Osteoblast (primary cell): ENCODE measurements around the gene BPNT1. TPM values are rescaled to one million over a fixed set of nuclear protein-coding genes. Genes with fewer than 3 reads are reported as not detected.

Experiments used
- DNase-seq: peaks from one replicate; pipeline ENCODE4 v3.0.0; 2011; ENCODE audit warnings: low spot score, mixed read lengths; ENCODE audit not compliant: insufficient read length; ENCODE audit errors: missing footprints
- H2AFZ ChIP-seq: 2 replicates; pipeline ENCODE4 v1.6.0; 2011; ENCODE audit warnings: mild to moderate bottlenecking, low read length
- H3K27ac ChIP-seq: 2 replicates; pipeline ENCODE4 v1.5.1; 2011; ENCODE audit warnings: mild to moderate bottlenecking, low read depth, low read length, moderate library complexity
- H3K27me3 ChIP-seq: 2 replicates; pipeline ENCODE4 v1.6.0; 2012; ENCODE audit warnings: mild to moderate bottlenecking, control low read depth, inconsistent platforms, low read length, moderate library complexity; ENCODE audit not compliant: insufficient read depth
- H3K36me3 ChIP-seq: 2 replicates; pipeline ENCODE4 v1.5.1; 2011; ENCODE audit warnings: mild to moderate bottlenecking, low read length, control low read depth, moderate library complexity; ENCODE audit not compliant: insufficient read depth
- H3K4me1 ChIP-seq: 2 replicates; pipeline ENCODE4 v1.5.1; 2011; ENCODE audit warnings: mild to moderate bottlenecking, low read length, control low read depth, moderate library complexity; ENCODE audit not compliant: insufficient read depth
- H3K4me2 ChIP-seq: 2 replicates; pipeline ENCODE4 v1.6.0; 2011; ENCODE audit warnings: mild to moderate bottlenecking, low read length; ENCODE audit not compliant: insufficient read depth
- H3K4me3 ChIP-seq: fragments of 200-600 bp; sonication (generic); 3 replicates; pipeline ENCODE4 v1.5.1; 2012; ENCODE audit warnings: mild to moderate bottlenecking, low read length, inconsistent platforms; ENCODE audit not compliant: insufficient read depth
- H3K79me2 ChIP-seq: 2 replicates; pipeline ENCODE4 v1.6.0; 2012; ENCODE audit warnings: mild to moderate bottlenecking, low read length, control low read depth, inconsistent platforms; ENCODE audit not compliant: insufficient read depth
- H3K9me3 ChIP-seq: 2 replicates; pipeline ENCODE4 v1.5.1; 2011; ENCODE audit warnings: low read depth, low read length, control low read depth
- H4K20me1 ChIP-seq: 2 replicates; pipeline ENCODE4 v1.6.0; 2012; ENCODE audit warnings: mild to moderate bottlenecking, low read length, control low read depth; ENCODE audit not compliant: insufficient read depth
- total RNA-seq: library from RNA; depleted of rRNA; stranded (reverse); fragments of >200 nt; gene quantifications from 2 replicates; pipeline ENCODE4 v1.2.3, GENCODE V29; 2012
- TF ChIP-seq, protein P1 (sequence below): IDR thresholded peaks from 2 replicates; pipeline ENCODE4 v1.5.1; 2011; ENCODE audit warnings: mild to moderate bottlenecking, low read depth, low read length, moderate library complexity; ENCODE audit errors: extremely low read depth

Gene BPNT1
- total RNA-seq, 1 donor, result 18.1 TPM

GRCh38 chr1:220032911-220033310, 56.7 kb downstream of the BPNT1 start:
- Histone ChIP-seq H3K36me3 (peaks cover 35% of the 10 kb centered on the region), H2AFZ (no peak overlapping the region), H3K4me1 (no peaks in the 10 kb centered on the region), H3K4me2 (no peak overlapping the region), H3K4me3 (no peak overlapping the region), H3K27ac (no peak overlapping the region), H3K9me3 (no peaks in the 10 kb centered on the region), H3K27me3 (no peaks in the 10 kb centered on the region), H4K20me1 (peaks cover 11% of the 10 kb centered on the region), H3K79me2 (peaks cover 44% of the 10 kb centered on the region)
- TF ChIP-seq, protein P1, sequence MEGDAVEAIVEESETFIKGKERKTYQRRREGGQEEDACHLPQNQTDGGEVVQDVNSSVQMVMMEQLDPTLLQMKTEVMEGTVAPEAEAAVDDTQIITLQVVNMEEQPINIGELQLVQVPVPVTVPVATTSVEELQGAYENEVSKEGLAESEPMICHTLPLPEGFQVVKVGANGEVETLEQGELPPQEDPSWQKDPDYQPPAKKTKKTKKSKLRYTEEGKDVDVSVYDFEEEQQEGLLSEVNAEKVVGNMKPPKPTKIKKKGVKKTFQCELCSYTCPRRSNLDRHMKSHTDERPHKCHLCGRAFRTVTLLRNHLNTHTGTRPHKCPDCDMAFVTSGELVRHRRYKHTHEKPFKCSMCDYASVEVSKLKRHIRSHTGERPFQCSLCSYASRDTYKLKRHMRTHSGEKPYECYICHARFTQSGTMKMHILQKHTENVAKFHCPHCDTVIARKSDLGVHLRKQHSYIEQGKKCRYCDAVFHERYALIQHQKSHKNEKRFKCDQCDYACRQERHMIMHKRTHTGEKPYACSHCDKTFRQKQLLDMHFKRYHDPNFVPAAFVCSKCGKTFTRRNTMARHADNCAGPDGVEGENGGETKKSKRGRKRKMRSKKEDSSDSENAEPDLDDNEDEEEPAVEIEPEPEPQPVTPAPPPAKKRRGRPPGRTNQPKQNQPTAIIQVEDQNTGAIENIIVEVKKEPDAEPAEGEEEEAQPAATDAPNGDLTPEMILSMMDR, result no peak
- DNase-seq, result no peak

GRCh38 chr1:220031287-220031686, 58.3 kb downstream of the BPNT1 start:
- Histone ChIP-seq H3K79me2 (peaks cover 29% of the 10 kb centered on the region), H3K27ac (no peak overlapping the region), H2AFZ (no peak overlapping the region)

DNA sequence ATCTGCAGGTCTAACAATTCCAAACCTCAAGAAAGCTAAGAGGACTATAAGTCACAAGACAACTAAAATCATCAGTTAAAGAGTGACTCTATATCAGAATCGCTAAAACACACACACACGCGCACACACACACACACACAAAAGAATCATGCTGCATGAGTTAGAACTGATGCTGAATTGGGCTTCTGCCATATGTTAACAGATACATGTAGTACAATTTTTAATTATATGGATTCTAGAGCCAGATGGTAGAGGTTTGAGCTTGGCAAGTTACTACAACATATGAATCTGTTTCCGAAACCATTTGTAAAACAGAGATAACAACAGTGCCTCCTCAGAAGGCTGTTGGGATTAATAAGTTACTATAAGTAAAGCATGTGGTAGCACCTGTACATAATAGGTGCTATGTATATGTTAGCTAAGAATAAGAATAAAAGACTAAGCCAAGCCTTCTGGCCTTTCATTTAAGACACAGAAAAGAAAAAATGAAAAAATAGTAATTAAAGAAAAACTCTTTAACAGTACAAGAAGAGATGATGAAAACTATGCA, 61.2 kb downstream of the BPNT1 start:
- TF ChIP-seq, protein P1, result no peak
- Histone ChIP-seq H3K4me2 (no peak overlapping the region), H3K9me3 (no peaks in the 10 kb centered on the region), H3K79me2 (peaks cover 9% of the 10 kb centered on the region), H3K4me1 (no peaks in the 10 kb centered on the region), H4K20me1 (no peaks in the 10 kb centered on the region), H2AFZ (no peak overlapping the region), H3K27ac (no peak overlapping the region), H3K4me3 (no peak overlapping the region), H3K36me3 (peaks cover 42% of the 10 kb centered on the region), H3K27me3 (no peaks in the 10 kb centered on the region)
- no peak for DNase-seq

More at GRCh38 chr1:220031287-220031686, 58.3 kb downstream of the BPNT1 start:
- Histone ChIP-seq H3K4me2 (no peak overlapping the region), H4K20me1 (peaks cover 4% of the 10 kb centered on the region), H3K36me3 (peaks cover 35% of the 10 kb centered on the region), H3K4me3 (no peak overlapping the region), H3K27me3 (no peaks in the 10 kb centered on the region), H3K4me1 (no peaks in the 10 kb centered on the region), H3K9me3 (no peaks in the 10 kb centered on the region)
- DNase-seq, result no peak
- TF ChIP-seq, protein P1, result no peak

DNA sequence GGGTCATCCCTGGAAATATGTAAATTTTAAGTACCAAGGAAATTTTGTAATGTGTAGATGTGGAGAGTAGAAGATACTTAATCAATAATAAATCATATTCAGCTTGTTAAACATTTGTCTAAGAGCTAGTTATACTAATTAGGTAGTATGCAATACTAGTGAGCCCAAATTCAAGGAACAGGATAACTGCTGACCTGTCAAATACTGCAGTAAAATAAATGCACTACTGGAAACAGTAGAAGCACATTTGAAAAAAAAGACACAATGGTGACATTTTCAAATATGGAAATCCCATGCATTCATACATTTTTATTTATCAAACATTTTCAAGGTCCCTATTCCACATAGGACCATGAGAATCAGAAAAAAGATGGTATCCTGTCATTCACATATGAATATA, 70.5 kb downstream of the BPNT1 start:
- Histone ChIP-seq H3K9me3 (no peaks in the 10 kb centered on the region), H3K36me3 (peaks cover 67% of the 10 kb centered on the region), H3K27ac (no peak overlapping the region), H3K4me1 (no peaks in the 10 kb centered on the region), H3K4me3 (no peak overlapping the region), H4K20me1 (peaks cover 5% of the 10 kb centered on the region), H3K79me2 (peaks cover 9% of the 10 kb centered on the region), H3K4me2 (no peak overlapping the region), H3K27me3 (no peaks in the 10 kb centered on the region), H2AFZ (no peak overlapping the region)
- DNase-seq, result no peak
- TF ChIP-seq, protein P1, result no peak
